DOHH2 (cell line): ENCODE results near the gene SELENOF.
"Not testable (repeated sequence)": the region's sequence is repeated elsewhere in the genome, so short reads cannot be mapped to it uniquely, and the experiment has no call there.

ENCODE experiments used
- H3F3A ChIP-seq: fragments of 200-600 bp; sonication (generic), shearing (Covaris generic); 2 replicates; pipeline ENCODE4 v1.6.0; 2016; ENCODE audit warnings: antibody characterized with exemption, mild to moderate bottlenecking; ENCODE audit not compliant: control insufficient read depth, insufficient read depth
- H3K27ac ChIP-seq: fragments of 200-600 bp; sonication (generic); 2 replicates; pipeline ENCODE4 v1.5.1; 2014; ENCODE audit warnings: low read depth, mild to moderate bottlenecking, low read length, moderate library complexity
- H3K27me3 ChIP-seq: fragments of 200-600 bp; sonication (generic); 2 replicates; pipeline ENCODE4 v1.6.1; 2014; ENCODE audit warnings: mild to moderate bottlenecking, low read length, mixed read lengths; ENCODE audit not compliant: control insufficient read depth
- H3K36me3 ChIP-seq: fragments of 200-600 bp; sonication (generic); 2 replicates; pipeline ENCODE4 v1.6.1; 2014; ENCODE audit warnings: mild to moderate bottlenecking, low read length, moderate library complexity, mixed read lengths; ENCODE audit not compliant: control insufficient read depth
- H3K4me1 ChIP-seq: fragments of 200-600 bp; sonication (generic); 2 replicates; pipeline ENCODE4 v1.6.1; 2014; ENCODE audit warnings: mild to moderate bottlenecking, low read length, mixed read lengths; ENCODE audit not compliant: control insufficient read depth
- H3K4me2 ChIP-seq: fragments of 200-600 bp; sonication (generic); 2 replicates; pipeline ENCODE4 v1.6.0; 2014; ENCODE audit warnings: mild to moderate bottlenecking, low read length, moderate library complexity
- H3K4me3 ChIP-seq: fragments of 200-600 bp; sonication (generic); 2 replicates; pipeline ENCODE4 v1.5.1; 2014; ENCODE audit warnings: mild to moderate bottlenecking, low read length, mixed read lengths
- H3K79me2 ChIP-seq: fragments of 200-600 bp; sonication (generic); 2 replicates; pipeline ENCODE4 v1.6.1; 2014; ENCODE audit warnings: mild to moderate bottlenecking, low read length, mixed read lengths; ENCODE audit not compliant: control insufficient read depth
- H3K9me2 ChIP-seq: fragments of 200-600 bp; sonication (generic); replicated peaks from 2 replicates; pipeline ENCODE4 v1.6.1; 2014; ENCODE audit warnings: mild to moderate bottlenecking, low read length, mixed read lengths; ENCODE audit not compliant: control insufficient read depth
- H3K9me3 ChIP-seq: fragments of 200-600 bp; sonication (generic); 2 replicates; pipeline ENCODE4 v1.6.1; 2014; ENCODE audit warnings: antibody characterized with exemption, low read length, mixed read lengths; ENCODE audit not compliant: control insufficient read depth, insufficient read depth
- H4K20me1 ChIP-seq: fragments of 200-600 bp; sonication (generic); 2 replicates; pipeline ENCODE4 v1.6.0; 2014; ENCODE audit warnings: low read depth, mild to moderate bottlenecking, antibody characterized with exemption, low read length, moderate library complexity; ENCODE audit not compliant: control insufficient read depth, insufficient read depth
- CTCF ChIP-seq: fragments of 200-600 bp; sonication (generic); IDR thresholded peaks from one replicate; pipeline ENCODE4 v1.5.1; 2014; ENCODE audit warnings: antibody characterized with exemption, mild to moderate bottlenecking, low read depth, low read length; ENCODE audit not compliant: poor library complexity, severe bottlenecking
- EZH2phosphoT487 ChIP-seq: fragments of 200-600 bp; sonication (generic); IDR thresholded peaks from 2 replicates; pipeline ENCODE4 v1.6.1; 2017; ENCODE audit warnings: borderline replicate concordance, mild to moderate bottlenecking, antibody characterized with exemption, low read length, moderate library complexity, mixed read lengths

The SELENOF gene

DNA sequence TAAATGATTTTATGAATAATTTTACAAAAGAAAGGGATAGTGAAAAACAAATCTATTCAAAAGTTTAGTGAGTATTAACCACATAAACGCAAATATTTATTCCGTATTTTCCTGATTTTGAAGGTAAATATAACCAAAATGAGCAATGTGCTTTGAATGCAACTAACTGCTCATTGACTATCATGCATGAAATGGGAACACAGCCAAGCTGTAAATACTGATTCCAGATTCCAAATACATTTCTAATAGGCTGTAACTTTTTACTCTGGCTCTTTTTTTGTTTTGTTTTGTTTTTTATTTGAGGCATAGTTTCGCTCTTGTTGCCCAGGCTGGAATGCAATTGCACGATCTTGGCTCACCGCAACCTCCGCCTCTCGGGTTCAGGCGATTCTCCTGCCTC lies 41.8 kb downstream of the SELENOF start:
- Histone ChIP-seq H3K36me3 (peaks cover 25% of the 10 kb centered on the region), H3K27ac (no peak overlapping the region), H3K4me1 (peaks cover 14% of the 10 kb centered on the region), H3K4me3 (no peak overlapping the region), H4K20me1 (no peaks in the 10 kb centered on the region), H3K9me3 (no peaks in the 10 kb centered on the region), H3F3A (no peaks in the 10 kb centered on the region; the same call in 1 of the 2 replicates), H3K79me2 (peaks cover 4% of the 10 kb centered on the region), H3K9me2 (no peaks in the 10 kb centered on the region), H3K4me2 (no peak overlapping the region), H3K27me3 (no peaks in the 10 kb centered on the region)
- TF ChIP-seq EZH2phosphoT487 (no peak), CTCF (no peak)

DNA sequence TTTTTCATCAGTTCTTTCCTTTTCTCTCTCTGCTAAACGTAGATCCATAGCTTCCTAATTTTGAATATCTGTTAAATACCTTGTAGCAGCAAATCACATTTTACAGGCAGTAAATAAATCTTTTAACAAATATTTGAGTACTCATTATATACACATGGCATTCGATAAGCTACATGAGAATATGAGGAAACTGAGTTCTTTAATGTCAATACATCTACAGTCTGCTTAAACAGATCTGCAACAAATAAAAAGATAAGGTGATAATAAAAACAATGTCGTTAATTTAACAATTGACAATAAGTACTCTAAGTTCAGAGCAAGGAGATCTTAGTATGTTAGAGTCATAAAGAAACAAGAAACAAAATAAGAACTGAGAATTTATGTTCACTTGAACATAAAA lies 42.9 kb downstream of the SELENOF start:
- H3K79me2 ChIP-seq = peaks cover 8% of the 10 kb centered on the region
- peaks cover 20% of the 10 kb centered on the region for H3K36me3 ChIP-seq
- no peaks in the 10 kb centered on the region for H3K9me2 ChIP-seq
- no peaks in the 10 kb centered on the region for H4K20me1 ChIP-seq
- no peak for TF ChIP-seq EZH2phosphoT487
- no peak for TF ChIP-seq CTCF
- no peaks in the 10 kb centered on the region for H3K9me3 ChIP-seq
- H3K27me3 ChIP-seq = no peaks in the 10 kb centered on the region
- no peaks in the 10 kb centered on the region; the same call in 1 of the 2 replicates for H3F3A ChIP-seq
- no peak overlapping the region for H3K27ac ChIP-seq
- peaks cover 25% of the 10 kb centered on the region for H3K4me1 ChIP-seq
- no peak overlapping the region for H3K4me3 ChIP-seq
- no peak overlapping the region for H3K4me2 ChIP-seq

- no peaks in the 10 kb centered on the region for H4K20me1 ChIP-seq
- peaks cover 23% of the 10 kb centered on the region for H3K36me3 ChIP-seq
- H3K9me2 ChIP-seq = no peaks in the 10 kb centered on the region
- H3K9me3 ChIP-seq = no peaks in the 10 kb centered on the region
- H3K27ac ChIP-seq = no peak overlapping the region
- H3K4me3 ChIP-seq = no peak overlapping the region
- no peaks in the 10 kb centered on the region for H3K27me3 ChIP-seq
- peaks cover 26% of the 10 kb centered on the region for H3K4me1 ChIP-seq
- H3K4me2 ChIP-seq = no peak overlapping the region
- no peak for TF ChIP-seq EZH2phosphoT487
- no peak for TF ChIP-seq CTCF
- no peaks in the 10 kb centered on the region; the same call in 1 of the 2 replicates for H3F3A ChIP-seq
- H3K79me2 ChIP-seq = peaks cover 18% of the 10 kb centered on the region
Measured at GRCh38 chr1:86868477-86868876, 45.4 kb downstream of the SELENOF start.

GRCh38 chr1:86867278-86867677 lies 46.6 kb downstream of the SELENOF start:
- not testable (repeated sequence) for H3F3A ChIP-seq, H3K27ac ChIP-seq, H3K27me3 ChIP-seq

More at GRCh38 chr1:86867278-86867677, 46.6 kb downstream of the SELENOF start:
- H3K4me1 ChIP-seq = peaks cover 26% of the 10 kb centered on the region
- peaks cover 32% of the 10 kb centered on the region for H3K36me3 ChIP-seq
- H3K4me3 ChIP-seq, H3K9me3 ChIP-seq, H3K4me2 ChIP-seq, H4K20me1 ChIP-seq, H3K9me2 ChIP-seq: not testable (repeated sequence)
- peaks cover 18% of the 10 kb centered on the region for H3K79me2 ChIP-seq
